GM21381 (cell line): ENCODE measurements around the gene IRGQ.
"Not testable (repeated sequence)": the region's sequence is repeated elsewhere in the genome, so short reads cannot be mapped to it uniquely, and the experiment has no call there.

Source experiments
- ATAC-seq: cut with Tn5 transposase; IDR thresholded peaks from one replicate; pipeline ENCODE4 v1.9.1; 2021; ENCODE audit warnings: mild to moderate bottlenecking, moderate library complexity; ENCODE audit not compliant: unreplicated experiment

The IRGQ gene

GRCh38 chr19:43625918-43626579, 30.1 kb upstream of the IRGQ start:
- ATAC-seq, result no peak

- ATAC-seq, result no peak
These were observed 29.0 kb upstream of the IRGQ start for GRCh38 chr19:43624933-43625332.

- no peak for ATAC-seq
These were observed 28.1 kb upstream of the IRGQ start for GRCh38 chr19:43623889-43624670.

DNA sequence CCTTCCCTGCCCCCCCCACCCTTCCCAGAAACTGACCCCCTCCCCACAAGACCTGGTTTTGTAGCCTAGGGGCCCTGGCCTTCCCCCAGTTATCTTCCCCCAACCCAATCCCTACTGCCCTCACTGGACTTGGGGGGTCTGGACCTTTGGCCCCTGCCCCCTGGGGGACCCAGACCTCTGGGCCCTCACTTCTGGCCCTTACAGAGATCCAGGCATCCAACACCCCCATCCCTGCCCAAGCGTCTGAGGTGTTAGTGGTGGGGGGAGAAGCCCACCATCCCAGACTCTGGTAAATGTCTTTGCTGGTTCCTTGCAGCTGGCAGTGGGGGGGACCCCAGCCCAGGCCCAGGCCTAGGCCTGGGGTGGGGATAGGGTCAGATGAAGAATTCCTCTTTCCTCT, 27.0 kb upstream of the IRGQ start:
- ATAC-seq, result no peak

- ATAC-seq, result no peak
These were observed 26.1 kb upstream of the IRGQ start for GRCh38 chr19:43622070-43622469.

- no peak for ATAC-seq
These were observed 24.4 kb upstream of the IRGQ start for GRCh38 chr19:43620061-43621001.

GRCh38 chr19:43619262-43620060, 23.5 kb upstream of the IRGQ start, which contains the start of gene ZNF428:
Gene ZNF428 (minus strand): TSS chr19:43619629. CDS start chr19:43614304, 5,325 bp downstream.
- ATAC-seq, result peak; percentile 70

DNA sequence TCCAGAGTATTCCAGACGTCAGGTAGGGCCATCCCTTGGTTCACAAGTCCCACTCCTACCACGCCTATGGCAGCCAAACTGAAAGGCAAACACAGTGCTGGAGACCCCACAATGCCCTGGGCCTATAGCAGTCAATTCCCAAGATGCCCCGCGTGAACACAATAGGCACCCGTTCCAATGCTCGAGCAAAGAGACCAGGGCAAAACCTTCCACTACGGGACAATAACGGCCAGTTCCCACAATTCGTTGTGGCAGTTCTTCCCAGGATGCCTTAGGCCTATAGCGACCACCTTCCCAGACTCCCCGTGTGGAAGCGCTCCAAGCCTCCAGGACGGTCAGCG, 23.0 kb upstream of the IRGQ start:
- peak; percentile 21 for ATAC-seq

GRCh38 chr19:43616954-43617353, 21.0 kb upstream of the IRGQ start:
- no peak for ATAC-seq

DNA sequence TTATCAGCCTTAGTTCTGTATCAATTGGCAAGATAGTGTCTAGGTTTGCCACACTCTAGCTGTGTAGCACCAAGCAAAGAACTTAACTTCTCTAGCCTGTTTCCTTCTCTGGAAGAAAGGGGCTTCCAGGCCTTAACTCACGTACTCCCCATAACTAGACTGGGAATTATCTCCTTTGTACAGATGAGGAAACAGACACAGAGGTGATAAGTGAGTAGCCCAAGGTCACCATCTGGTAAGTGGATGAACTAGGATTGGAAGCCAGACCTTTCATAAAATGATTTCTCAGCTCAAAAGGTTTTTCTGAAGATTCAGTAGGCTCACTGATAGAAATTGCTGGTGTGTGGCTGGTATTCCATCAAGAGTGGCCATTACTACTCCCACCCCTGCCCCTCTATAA, 20.4 kb upstream of the IRGQ start:
- no peak for ATAC-seq

DNA sequence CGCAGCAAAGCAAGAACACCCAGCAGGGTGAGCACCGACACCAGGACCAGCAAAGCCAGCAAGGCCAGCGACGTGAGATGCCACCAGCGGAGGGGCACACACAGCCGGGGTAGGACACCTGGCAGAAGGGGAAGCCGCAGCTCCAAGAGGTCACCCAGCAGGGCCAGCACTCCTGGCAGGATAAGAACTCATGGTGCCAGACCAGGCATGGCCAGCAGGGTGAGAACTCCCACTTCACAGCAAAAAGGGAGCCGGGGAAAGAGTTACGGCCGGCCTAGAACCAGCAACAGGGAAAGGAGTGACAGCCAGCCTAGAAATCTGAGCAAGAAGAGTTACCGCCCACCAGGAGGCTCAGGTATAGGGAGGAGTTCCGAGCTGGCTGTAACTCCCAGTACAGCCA, 16.4 kb upstream of the IRGQ start:
- no peak for ATAC-seq

GRCh38 chr19:43611788-43612187, 15.9 kb upstream of the IRGQ start, which contains the start of gene SRRM5:
Gene SRRM5 (plus strand): TSS chr19:43612088. CDS start chr19:43612122, 34 bp downstream.
- ATAC-seq, result no peak

DNA sequence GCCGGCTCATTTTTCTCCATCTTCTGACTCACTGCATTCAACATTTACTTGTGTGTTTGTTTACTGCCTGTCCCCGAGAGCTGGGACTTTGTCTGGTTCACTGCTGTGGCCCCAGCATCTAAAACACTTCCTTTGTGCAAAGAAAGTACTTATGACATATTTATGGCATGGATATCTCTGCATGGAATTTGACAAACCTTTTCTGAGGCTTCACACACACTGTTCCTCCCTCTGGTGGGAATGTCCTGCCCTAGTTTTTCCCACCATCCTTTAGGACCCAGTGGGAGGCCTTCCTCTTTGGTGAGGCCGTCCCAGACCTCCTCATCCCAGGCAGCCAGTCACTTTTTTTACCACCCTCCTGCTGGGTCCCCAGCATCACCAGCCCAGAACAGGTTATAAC, 14.6 kb upstream of the IRGQ start:
- ATAC-seq, result no peak

DNA sequence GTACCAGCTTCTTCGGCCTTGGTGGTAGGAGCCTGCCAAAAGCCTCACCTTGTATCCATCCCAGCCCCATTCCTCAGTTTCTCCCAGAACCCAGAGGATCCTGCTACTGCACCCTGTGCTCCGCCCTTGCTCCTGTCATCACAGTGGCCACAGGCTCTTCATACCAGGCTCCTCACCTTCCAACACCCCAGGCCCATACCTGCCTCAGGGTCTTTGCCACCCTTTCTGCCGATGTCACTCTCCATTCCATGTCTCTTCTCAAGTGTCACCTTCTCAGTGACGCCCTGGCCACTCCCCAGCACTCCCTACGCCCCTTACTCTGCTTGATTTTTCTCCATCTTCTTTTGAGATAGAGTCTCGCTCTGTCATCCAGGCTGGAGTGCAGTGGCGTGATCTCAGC, 13.9 kb upstream of the IRGQ start:
- no peak for ATAC-seq

DNA sequence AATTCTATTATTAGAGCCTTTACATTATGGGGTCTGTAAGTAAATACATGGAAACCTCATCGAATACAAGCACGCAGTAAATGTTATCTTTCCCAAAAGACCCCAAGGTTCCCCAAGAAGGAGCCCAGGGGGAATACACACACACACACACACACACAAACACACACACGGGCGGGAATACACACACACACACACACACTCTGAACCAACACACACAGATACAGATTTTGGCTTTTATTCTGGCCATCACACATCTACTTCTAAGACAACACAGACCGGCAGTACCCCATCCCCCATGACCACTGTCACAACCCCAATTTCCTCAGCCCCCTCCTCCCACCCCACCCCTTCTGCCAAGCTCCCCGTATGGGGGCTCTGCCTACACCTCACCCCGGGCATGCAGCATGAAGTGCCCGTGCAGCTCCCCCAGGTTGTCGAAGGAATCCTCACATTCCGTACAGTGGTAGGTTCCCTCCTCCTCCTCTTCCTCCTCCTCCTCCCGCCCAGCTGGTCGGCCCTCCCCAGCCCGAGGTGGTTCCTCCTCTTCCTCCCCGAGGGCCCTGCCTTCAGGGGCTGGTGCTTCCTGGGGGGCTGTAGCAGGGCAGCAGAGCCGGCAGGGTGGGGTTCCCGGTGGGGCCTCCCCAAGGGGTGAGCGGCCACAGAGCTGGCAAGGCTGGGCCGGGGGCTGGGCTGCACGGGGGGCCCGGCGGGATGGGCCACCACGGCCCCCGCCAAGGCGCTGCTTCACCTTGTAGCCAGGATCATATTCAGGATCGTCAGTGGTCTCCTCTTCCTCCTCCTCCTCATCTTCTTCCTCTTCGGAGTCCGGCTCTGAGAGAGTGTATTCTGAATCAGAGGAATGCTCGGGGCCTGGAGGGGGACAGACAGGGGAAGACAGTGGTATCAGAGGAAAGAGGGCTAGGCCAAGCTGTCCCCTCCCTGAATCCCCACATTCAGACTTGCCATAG, 11.6 kb upstream of the IRGQ start:
- no peak for ATAC-seq

- no peak for ATAC-seq
These were observed 10.8 kb upstream of the IRGQ start for GRCh38 chr19:43606569-43607229.

GRCh38 chr19:43605875-43606568, 10.1 kb upstream of the IRGQ start:
- ATAC-seq, result no peak

- ATAC-seq, result not testable (repeated sequence)
These were observed 4.4 kb upstream of the IRGQ start for GRCh38 chr19:43600326-43600725.
